ENCODE data around the gene RNASE4. TPM values are rescaled to one million over a fixed set of nuclear protein-coding genes. Genes with fewer than 3 reads are reported as not detected.

RNASE4 gene
- total RNA-seq, 2 experiments from 2014 or later = 0.11 to 0.38 TPM

GRCh38 chr14:20688167-20688839 is 3.9 kb downstream of the RNASE4 start, which contains the start of gene ANG:
ANG (plus strand) TSS chr14:20688764; CDS start chr14:20693565, 4,801 bp downstream.
- H3K9me3 ChIP-seq (ENCODE audit: control insufficient read depth in 1 of 2, insufficient read depth in 1 of 2, low read length in 2 of 2) = no peaks in the 10 kb centered on the region
- Mint-ChIP-seq H3K4me1 (ENCODE audit: low read depth) (peaks cover 11% of the 10 kb centered on the region), H3K27me3 (no peaks in the 10 kb centered on the region), H3K36me3 (ENCODE audit: low read depth) (peaks cover 4% of the 10 kb centered on the region), H3K27ac (no peak within 1 kb of the TSS), H3K9me3 (no peaks in the 10 kb centered on the region), H3K4me3 (no peak within 1 kb of the TSS)
- H3K4me1 ChIP-seq (ENCODE audit: insufficient read depth, low read length) = peaks cover 16% of the 10 kb centered on the region
- no peaks in the 10 kb centered on the region for H3K27me3 ChIP-seq (ENCODE audit: control insufficient read depth in 1 of 2, insufficient read depth in 2 of 2, low read length in 2 of 2)
- ATAC-seq (ENCODE audit: poor library complexity) (no peak), DNase-seq (no peak)
- CTCF ChIA-PET = no interaction called here
- no peak within 1 kb of the TSS for H3K27ac ChIP-seq (ENCODE audit: low read depth in 1 of 2, low read length in 2 of 2)
- intact Hi-C loops (cut with DNase I, micrococcal nuclease) = loop anchor here in 1 of 2 experiments (5.0 kb wide), 1 partner anchor 276 kb away; the partner anchor contains the start of gene TEP1
- POLR2A ChIA-PET = no interaction called here
- H3K4me3 ChIP-seq (ENCODE audit: low read length) = no peak within 1 kb of the TSS
- no peaks in the 10 kb centered on the region for H3K36me3 ChIP-seq (ENCODE audit: insufficient read depth, low read length)
- TF ChIP-seq CTCF (IDR thresholded peaks at IDR 0.05) = no peak

- CTCF ChIA-PET = interaction anchor here (0.7 to 3.5 kb wide), 21 partner anchors 11 to 413 kb away, joined by 3 to 27 read pairs (median 5); no protein-coding TSS in a partner anchor
- H3K36me3 Mint-ChIP-seq (ENCODE audit: low read depth) = no peaks in the 10 kb centered on the region
- Histone ChIP-seq H3K4me3 (ENCODE audit: low read length) (no peak overlapping the region), H3K36me3 (ENCODE audit: insufficient read depth, low read length) (no peaks in the 10 kb centered on the region), H3K4me1 (ENCODE audit: insufficient read depth, low read length) (no peaks in the 10 kb centered on the region), H3K27ac (ENCODE audit: low read depth in 1 of 2, low read length in 2 of 2) (no peak overlapping the region), H3K9me3 (ENCODE audit: control insufficient read depth in 1 of 2, insufficient read depth in 1 of 2, low read length in 2 of 2) (no peaks in the 10 kb centered on the region), H3K27me3 (ENCODE audit: control insufficient read depth in 1 of 2, insufficient read depth in 2 of 2, low read length in 2 of 2) (no peaks in the 10 kb centered on the region)
- intact Hi-C loops (cut with DNase I, micrococcal nuclease) = loop anchor here (1.0 to 10.0 kb wide), 7 partner anchors 8 to 414 kb away; partner anchors contain the start of gene TMEM253 (in 1 of the 2)
- no peaks in the 10 kb centered on the region for H3K9me3 Mint-ChIP-seq
- H3K27ac Mint-ChIP-seq = no peak overlapping the region
- no peaks in the 10 kb centered on the region for H3K27me3 Mint-ChIP-seq
- ATAC-seq (ENCODE audit: poor library complexity) = peak; percentile 99
- no peak overlapping the region for H3K4me3 Mint-ChIP-seq
- peak in 10 of 14 experiments; percentile 7 to 85 (median 30) for DNase-seq
- TF ChIP-seq CTCF (IDR thresholded peaks at IDR 0.05) = peak; percentile 93
- H3K4me1 Mint-ChIP-seq (ENCODE audit: low read depth) = peaks cover 6% of the 10 kb centered on the region
- POLR2A ChIA-PET = interaction anchor here (0.7 to 1.8 kb wide), 3 partner anchors 10 to 77 kb away, joined by 3 to 18 read pairs (median 4); no protein-coding TSS in a partner anchor
Observed at GRCh38 chr14:20690848-20691640, 6.7 kb downstream of the RNASE4 start.

GRCh38 chr14:20692116-20692751 is 7.9 kb downstream of the RNASE4 start:
- DNase-seq (no peak), ATAC-seq (ENCODE audit: poor library complexity) (no peak)
- H3K27ac ChIP-seq (ENCODE audit: low read depth in 1 of 2, low read length in 2 of 2) = no peak overlapping the region
- TF ChIP-seq CTCF (IDR thresholded peaks at IDR 0.05) = no peak
- POLR2A ChIA-PET = interaction anchor here (0.7 kb wide), 1 partner anchor 13 kb away, joined by 3 read pairs; no protein-coding TSS in a partner anchor
- H3K36me3 ChIP-seq (ENCODE audit: insufficient read depth, low read length) = no peaks in the 10 kb centered on the region
- H3K4me1 ChIP-seq (ENCODE audit: insufficient read depth, low read length) = no peaks in the 10 kb centered on the region
- no peak overlapping the region for H3K27ac Mint-ChIP-seq
- no peak overlapping the region for H3K4me3 Mint-ChIP-seq
- H3K36me3 Mint-ChIP-seq (ENCODE audit: low read depth) = no peaks in the 10 kb centered on the region
- H3K4me3 ChIP-seq (ENCODE audit: low read length) = no peak overlapping the region
- H3K27me3 ChIP-seq (ENCODE audit: control insufficient read depth in 1 of 2, insufficient read depth in 2 of 2, low read length in 2 of 2) = no peaks in the 10 kb centered on the region
- CTCF ChIA-PET = interaction anchor here (0.8 to 3.5 kb wide), 7 partner anchors 12 to 412 kb away, joined by 3 to 27 read pairs (median 15); no protein-coding TSS in a partner anchor
- peaks cover 6% of the 10 kb centered on the region for H3K4me1 Mint-ChIP-seq (ENCODE audit: low read depth)
- intact Hi-C loops (cut with DNase I, micrococcal nuclease) = loop anchor here in 1 of 2 experiments (10.0 kb wide), 1 partner anchor 413 kb away; the partner anchor contains the start of gene TMEM253
- H3K9me3 Mint-ChIP-seq = no peaks in the 10 kb centered on the region
- H3K27me3 Mint-ChIP-seq = no peaks in the 10 kb centered on the region
- no peaks in the 10 kb centered on the region for H3K9me3 ChIP-seq (ENCODE audit: control insufficient read depth in 1 of 2, insufficient read depth in 1 of 2, low read length in 2 of 2)

Data from CD4-positive, alpha-beta T cell (primary cell).